ENCODE data around the gene QDPR. TPM values are rescaled to one million over a fixed set of nuclear protein-coding genes. Genes with fewer than 3 reads are reported as not detected.

The QDPR gene
- total RNA-seq, 1 donor from 2014 or later, result 16.2 TPM

GRCh38 chr4:17550549-17550948 lies 38.7 kb upstream of the QDPR start:
- no peak for DNase-seq (ENCODE audit: extremely low spot score in 2 of 2)
- H3K9me3 ChIP-seq, result no peaks in the 10 kb centered on the region
- no peaks in the 10 kb centered on the region for H3K27me3 ChIP-seq
- H3K4me3 ChIP-seq, result no peak overlapping the region
- no peak for TF ChIP-seq POLR2A (IDR thresholded peaks at IDR 0.05)
- no peak for TF ChIP-seq POLR2AphosphoS5 (IDR thresholded peaks at IDR 0.05; ENCODE audit: insufficient read depth in 1 of 2, low read depth in 1 of 2)
- TF ChIP-seq CTCF (IDR thresholded peaks at IDR 0.05), result no peak
- intact Hi-C loops (cut with DNase I), result no loop called here
- no peaks in the 10 kb centered on the region for H3K4me1 ChIP-seq
- no peak overlapping the region for H3K27ac ChIP-seq
- H3K36me3 ChIP-seq, result no peaks in the 10 kb centered on the region

GRCh38 chr4:17546678-17547077 lies 34.8 kb upstream of the QDPR start:
- H3K4me3 ChIP-seq, result no peak overlapping the region
- no peaks in the 10 kb centered on the region for H3K4me1 ChIP-seq
- intact Hi-C loops (cut with DNase I), result loop anchor here (10.0 kb wide), 1 partner anchor 88 kb away; no protein-coding TSS in a partner anchor
- H3K27ac ChIP-seq, result no peak overlapping the region
- H3K9me3 ChIP-seq, result no peaks in the 10 kb centered on the region
- no peaks in the 10 kb centered on the region for H3K27me3 ChIP-seq
- TF ChIP-seq CTCF (IDR thresholded peaks at IDR 0.05) (no peak), POLR2A (IDR thresholded peaks at IDR 0.05) (no peak), POLR2AphosphoS5 (IDR thresholded peaks at IDR 0.05; ENCODE audit: insufficient read depth in 1 of 2, low read depth in 1 of 2) (no peak)
- H3K36me3 ChIP-seq, result no peaks in the 10 kb centered on the region
- DNase-seq (ENCODE audit: extremely low spot score in 2 of 2), result no peak

- Histone ChIP-seq H3K4me3 (no peak overlapping the region), H3K27me3 (no peaks in the 10 kb centered on the region), H3K4me1 (no peaks in the 10 kb centered on the region), H3K27ac (no peak overlapping the region), H3K9me3 (no peaks in the 10 kb centered on the region), H3K36me3 (no peaks in the 10 kb centered on the region)
- no peak for DNase-seq (ENCODE audit: extremely low spot score in 2 of 2)
- intact Hi-C loops (cut with DNase I), result loop anchor here (10.0 kb wide), 1 partner anchor 89 kb away; no protein-coding TSS in a partner anchor
- TF ChIP-seq POLR2AphosphoS5 (IDR thresholded peaks at IDR 0.05; ENCODE audit: insufficient read depth in 1 of 2, low read depth in 1 of 2) (no peak), CTCF (IDR thresholded peaks at IDR 0.05) (no peak), POLR2A (IDR thresholded peaks at IDR 0.05) (no peak)
Observed at GRCh38 chr4:17546222-17546621, 34.3 kb upstream of the QDPR start.

GRCh38 chr4:17545374-17546140 lies 33.7 kb upstream of the QDPR start:
- Histone ChIP-seq H3K27me3 (no peaks in the 10 kb centered on the region), H3K27ac (no peak overlapping the region), H3K9me3 (no peaks in the 10 kb centered on the region), H3K4me1 (no peaks in the 10 kb centered on the region), H3K36me3 (no peaks in the 10 kb centered on the region), H3K4me3 (no peak overlapping the region)
- TF ChIP-seq CTCF (IDR thresholded peaks at IDR 0.05) (no peak), POLR2A (IDR thresholded peaks at IDR 0.05) (no peak), POLR2AphosphoS5 (IDR thresholded peaks at IDR 0.05; ENCODE audit: insufficient read depth in 1 of 2, low read depth in 1 of 2) (no peak)
- no peak for DNase-seq (ENCODE audit: extremely low spot score in 2 of 2)
- intact Hi-C loops (cut with DNase I), result loop anchor here (10.0 kb wide), 1 partner anchor 89 kb away; no protein-coding TSS in a partner anchor

GRCh38 chr4:17544831-17545234 lies 32.9 kb upstream of the QDPR start:
- DNase-seq (ENCODE audit: extremely low spot score in 2 of 2), result no peak
- intact Hi-C loops (cut with DNase I), result loop anchor here (10.0 kb wide), 1 partner anchor 90 kb away; no protein-coding TSS in a partner anchor
- no peak overlapping the region for H3K4me3 ChIP-seq
- no peak overlapping the region for H3K27ac ChIP-seq
- no peaks in the 10 kb centered on the region for H3K27me3 ChIP-seq
- no peaks in the 10 kb centered on the region for H3K36me3 ChIP-seq
- H3K4me1 ChIP-seq, result no peaks in the 10 kb centered on the region
- H3K9me3 ChIP-seq, result no peaks in the 10 kb centered on the region
- TF ChIP-seq POLR2A (IDR thresholded peaks at IDR 0.05) (no peak), POLR2AphosphoS5 (IDR thresholded peaks at IDR 0.05; ENCODE audit: insufficient read depth in 1 of 2, low read depth in 1 of 2) (no peak), CTCF (IDR thresholded peaks at IDR 0.05) (no peak)
